Vagina (tissue), 2 donors: ENCODE measurements around the gene AJAP1.

Source experiments
- POLR2A ChIP-seq, 2 donors: fragments of 450-650 bp; IDR thresholded peaks; one replicate each; pipeline ENCODE4 v1.6.1; 2017; ENCODE audit warnings: antibody characterized with exemption in 2 of 2, mild to moderate bottlenecking in 2 of 2, moderate library complexity in 2 of 2
- TF ChIP-seq, protein P1 (sequence below), 3 experiments: fragments of 450-650 bp in 2 of 3; fragments of 200-600 bp in 1 of 3; sonication (generic) in 1 of 3; IDR thresholded peaks; one replicate each; pipeline ENCODE4 v1.5.1; 2017 to 2019; ENCODE audit warnings: antibody characterized with exemption in 3 of 3, mild to moderate bottlenecking in 2 of 3, moderate library complexity in 2 of 3

DNA sequence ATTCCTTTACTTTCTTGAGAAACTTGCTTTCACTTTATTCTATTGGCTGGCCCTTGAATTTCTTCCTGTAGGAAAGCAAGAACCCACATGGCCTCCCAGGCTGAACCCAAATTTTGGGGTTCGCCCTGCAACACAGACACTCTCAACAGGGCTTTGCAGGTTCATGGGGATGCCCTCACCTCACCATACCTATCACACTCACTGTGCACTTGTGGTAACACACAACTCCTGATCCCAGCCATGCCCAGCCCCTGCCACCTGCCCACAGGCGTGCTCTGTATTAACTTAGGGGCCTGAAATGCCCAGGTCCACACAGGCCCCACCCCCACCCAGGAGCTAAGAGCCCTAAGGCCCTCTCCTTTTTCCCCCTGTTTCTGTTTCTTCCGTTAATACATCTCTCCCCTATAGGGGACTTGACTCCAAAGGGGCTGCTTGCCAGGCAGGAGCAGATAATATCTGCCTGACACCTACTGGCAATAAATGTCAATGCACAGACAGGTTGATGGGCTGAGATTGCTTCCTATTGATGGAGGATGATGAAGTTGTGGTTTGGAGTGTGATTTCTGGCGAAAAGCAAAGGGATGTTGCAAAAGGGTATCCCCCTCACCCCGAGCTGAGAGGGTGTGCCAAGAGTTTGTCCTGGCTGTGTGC lies 171.5 kb downstream of the AJAP1 start:
- TF ChIP-seq, protein P1, sequence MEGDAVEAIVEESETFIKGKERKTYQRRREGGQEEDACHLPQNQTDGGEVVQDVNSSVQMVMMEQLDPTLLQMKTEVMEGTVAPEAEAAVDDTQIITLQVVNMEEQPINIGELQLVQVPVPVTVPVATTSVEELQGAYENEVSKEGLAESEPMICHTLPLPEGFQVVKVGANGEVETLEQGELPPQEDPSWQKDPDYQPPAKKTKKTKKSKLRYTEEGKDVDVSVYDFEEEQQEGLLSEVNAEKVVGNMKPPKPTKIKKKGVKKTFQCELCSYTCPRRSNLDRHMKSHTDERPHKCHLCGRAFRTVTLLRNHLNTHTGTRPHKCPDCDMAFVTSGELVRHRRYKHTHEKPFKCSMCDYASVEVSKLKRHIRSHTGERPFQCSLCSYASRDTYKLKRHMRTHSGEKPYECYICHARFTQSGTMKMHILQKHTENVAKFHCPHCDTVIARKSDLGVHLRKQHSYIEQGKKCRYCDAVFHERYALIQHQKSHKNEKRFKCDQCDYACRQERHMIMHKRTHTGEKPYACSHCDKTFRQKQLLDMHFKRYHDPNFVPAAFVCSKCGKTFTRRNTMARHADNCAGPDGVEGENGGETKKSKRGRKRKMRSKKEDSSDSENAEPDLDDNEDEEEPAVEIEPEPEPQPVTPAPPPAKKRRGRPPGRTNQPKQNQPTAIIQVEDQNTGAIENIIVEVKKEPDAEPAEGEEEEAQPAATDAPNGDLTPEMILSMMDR (IDR thresholded peaks at IDR 0.05) = no peak
- no peak for TF ChIP-seq POLR2A (IDR thresholded peaks at IDR 0.05)
